RKO (cell line): Measurements from ENCODE around the gene RSPO1.
A peak's percentile ranks its signal among the peaks of the same experiment; 100 is the strongest.
"Not testable (repeated sequence)": the region's sequence is repeated elsewhere in the genome, so short reads cannot be mapped to it uniquely, and the experiment has no call there.

ENCODE experiments used
- DNase-seq: peaks from one replicate; pipeline ENCODE4 v3.0.0-alpha.2; 2016; ENCODE audit warnings: low spot score

Gene RSPO1

GRCh38 chr1:37616330-37616729, 18.4 kb downstream of the RSPO1 start:
- no peak for DNase-seq

- no peak for DNase-seq
Measured at GRCh38 chr1:37614105-37614504, 20.6 kb downstream of the RSPO1 start.

GRCh38 chr1:37612186-37612585, 22.5 kb downstream of the RSPO1 start:
- DNase-seq, result no peak

GRCh38 chr1:37609994-37610393, 24.7 kb downstream of the RSPO1 start:
- no peak for DNase-seq

GRCh38 chr1:37609002-37609401, 25.7 kb downstream of the RSPO1 start:
- no peak for DNase-seq

GRCh38 chr1:37606481-37607263, 28.0 kb downstream of the RSPO1 start:
- no peak for DNase-seq

- no peak for DNase-seq
Measured at GRCh38 chr1:37605806-37606474, 28.8 kb downstream of the RSPO1 start.

GRCh38 chr1:37605061-37605650, 29.5 kb downstream of the RSPO1 start:
- no peak for DNase-seq

GRCh38 chr1:37602750-37603694, 31.7 kb downstream of the RSPO1 start:
- DNase-seq, result peak; percentile 27

GRCh38 chr1:37601441-37601840, 33.3 kb downstream of the RSPO1 start:
- no peak for DNase-seq

GRCh38 chr1:37599940-37600339, 34.8 kb downstream of the RSPO1 start:
- no peak for DNase-seq

- no peak for DNase-seq
Measured at GRCh38 chr1:37596182-37596667, 38.5 kb downstream of the RSPO1 start.

GRCh38 chr1:37595440-37596181, 39.1 kb downstream of the RSPO1 start, which contains the start of gene GNL2:
TSS of gene GNL2 (minus strand) at chr1:37595937. CDS start at chr1:37595822, 115 bp downstream.
- DNase-seq, result peak; percentile 95

GRCh38 chr1:37593726-37594125, 41.0 kb downstream of the RSPO1 start:
- DNase-seq, result no peak

- no peak for DNase-seq
Measured at GRCh38 chr1:37588939-37589338, 45.8 kb downstream of the RSPO1 start.

- DNase-seq, result not testable (repeated sequence)
Measured at GRCh38 chr1:37584544-37584943, 50.1 kb downstream of the RSPO1 start.

GRCh38 chr1:37575692-37576091, 59.0 kb downstream of the RSPO1 start:
- DNase-seq, result no peak

- peak; percentile 35 for DNase-seq
Measured at GRCh38 chr1:37574834-37575480, 59.7 kb downstream of the RSPO1 start.

- no peak for DNase-seq
Measured at GRCh38 chr1:37570528-37571334, 64.0 kb downstream of the RSPO1 start.

GRCh38 chr1:37567023-37567422, 67.7 kb downstream of the RSPO1 start:
- no peak for DNase-seq
